ENCODE data around the gene S1PR3. TPM values are rescaled to one million over a fixed set of nuclear protein-coding genes. Genes with fewer than 3 reads are reported as not detected.

Gene S1PR3
- total and polyA plus RNA-seq, 12 donors, result 10.0 to 108 (median 61.6) TPM

DNA sequence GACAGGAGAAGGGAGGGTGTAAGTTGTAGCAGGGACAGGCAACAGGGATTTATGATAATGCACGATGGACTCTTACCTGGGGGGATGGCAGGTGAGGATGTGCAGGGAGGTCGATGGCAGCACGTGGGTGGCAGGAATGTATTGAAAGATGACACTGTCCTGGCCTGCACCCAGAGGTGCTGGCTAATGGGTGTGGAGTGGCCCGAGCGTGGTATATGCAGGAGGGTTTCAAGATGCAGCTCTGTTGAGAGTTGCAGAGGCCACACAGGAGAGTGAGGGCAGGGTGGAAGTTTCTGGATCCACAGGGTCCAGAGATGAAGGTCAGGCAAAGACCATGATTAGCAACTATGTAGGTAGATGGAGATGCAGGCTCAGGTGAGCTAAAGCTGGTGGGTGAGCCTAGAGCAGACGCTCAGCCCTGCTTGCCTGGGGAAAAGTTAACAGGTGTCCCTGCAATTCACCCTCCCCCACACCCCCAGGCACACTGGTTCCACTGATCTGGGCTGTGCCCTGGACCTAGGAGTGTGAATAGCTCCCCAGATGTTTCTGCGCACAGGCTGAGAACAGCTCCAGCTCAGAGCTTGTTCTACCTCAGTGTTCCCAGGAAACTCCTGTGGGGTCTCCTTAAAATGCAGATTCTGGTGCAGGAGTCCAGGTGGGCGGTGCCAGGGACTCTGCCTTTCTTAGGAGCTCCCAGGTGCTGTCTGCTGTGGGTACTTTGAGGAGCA is 21.5 kb upstream of the S1PR3 start:
- intact Hi-C loops (cut with DNase I), result no loop called here
- no peak overlapping the region for H3K27ac ChIP-seq
- no peak overlapping the region for H3K4me3 ChIP-seq
- no peaks in the 10 kb centered on the region for H3K27me3 ChIP-seq
- peak in 1 of 7 donors; percentile 3 for DNase-seq
- WGBS, 4 donors, result 78 to 90% (median 82%) methylated on average over 7 to 8 of the region's 8 CpGs
- TF ChIP-seq POLR2A (IDR thresholded peaks at IDR 0.05), result no peak
- TF ChIP-seq, protein P1, sequence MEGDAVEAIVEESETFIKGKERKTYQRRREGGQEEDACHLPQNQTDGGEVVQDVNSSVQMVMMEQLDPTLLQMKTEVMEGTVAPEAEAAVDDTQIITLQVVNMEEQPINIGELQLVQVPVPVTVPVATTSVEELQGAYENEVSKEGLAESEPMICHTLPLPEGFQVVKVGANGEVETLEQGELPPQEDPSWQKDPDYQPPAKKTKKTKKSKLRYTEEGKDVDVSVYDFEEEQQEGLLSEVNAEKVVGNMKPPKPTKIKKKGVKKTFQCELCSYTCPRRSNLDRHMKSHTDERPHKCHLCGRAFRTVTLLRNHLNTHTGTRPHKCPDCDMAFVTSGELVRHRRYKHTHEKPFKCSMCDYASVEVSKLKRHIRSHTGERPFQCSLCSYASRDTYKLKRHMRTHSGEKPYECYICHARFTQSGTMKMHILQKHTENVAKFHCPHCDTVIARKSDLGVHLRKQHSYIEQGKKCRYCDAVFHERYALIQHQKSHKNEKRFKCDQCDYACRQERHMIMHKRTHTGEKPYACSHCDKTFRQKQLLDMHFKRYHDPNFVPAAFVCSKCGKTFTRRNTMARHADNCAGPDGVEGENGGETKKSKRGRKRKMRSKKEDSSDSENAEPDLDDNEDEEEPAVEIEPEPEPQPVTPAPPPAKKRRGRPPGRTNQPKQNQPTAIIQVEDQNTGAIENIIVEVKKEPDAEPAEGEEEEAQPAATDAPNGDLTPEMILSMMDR (IDR thresholded peaks at IDR 0.05), result no peak
- no peaks in the 10 kb centered on the region for H3K9me3 ChIP-seq (replicated peaks in 1 of 3)
- H3K36me3 ChIP-seq (replicated peaks in 1 of 2), result no peaks in the 10 kb centered on the region
- H3K4me1 ChIP-seq (replicated peaks in 1 of 2), result no peaks in the 10 kb centered on the region

DNA sequence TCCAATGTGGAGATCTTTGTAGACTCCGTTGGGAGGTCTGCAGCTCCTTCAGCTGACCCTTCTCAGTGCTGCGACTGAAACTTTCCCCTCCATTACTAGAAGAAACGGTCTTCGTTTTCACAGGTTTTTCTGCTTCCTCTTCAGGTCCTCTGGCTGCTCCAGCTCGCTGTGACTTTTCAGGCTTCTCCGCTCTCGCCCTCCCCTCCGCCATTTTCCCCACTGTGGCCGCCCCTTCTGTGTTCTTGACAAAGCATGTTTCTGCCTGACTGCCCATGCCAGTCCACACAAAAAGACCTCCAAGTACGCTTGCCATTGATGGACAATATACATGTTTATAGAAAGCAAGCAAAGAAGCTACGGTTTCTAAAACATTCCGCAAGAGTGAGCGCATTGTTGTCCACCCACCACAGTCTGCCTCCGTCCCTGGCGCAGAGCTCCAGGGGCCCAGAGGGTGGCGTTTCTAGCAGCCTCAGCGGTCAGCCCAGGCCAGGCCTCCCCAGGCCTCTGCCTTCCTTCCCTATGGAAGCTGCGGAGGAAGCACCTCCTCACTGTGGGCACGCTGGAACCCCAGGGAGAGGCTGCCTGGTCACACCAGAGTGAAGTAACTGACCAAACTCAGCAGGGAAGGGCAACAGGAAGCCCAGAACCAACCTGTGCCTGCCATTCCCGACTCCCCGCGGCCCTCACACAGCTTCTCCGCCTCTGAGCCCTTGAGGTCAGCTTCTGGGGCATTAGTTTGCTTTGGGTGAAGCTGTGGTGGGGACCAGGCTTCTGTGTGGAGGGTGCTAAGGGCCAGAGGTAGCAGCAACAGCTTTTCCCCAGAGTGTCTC is 19.9 kb upstream of the S1PR3 start:
- Histone ChIP-seq H3K4me3 (no peak overlapping the region), H3K27ac (no peak overlapping the region), H3K27me3 (no peaks in the 10 kb centered on the region), H3K4me1 (replicated peaks in 1 of 2) (no peaks in the 10 kb centered on the region), H3K36me3 (replicated peaks in 1 of 2) (no peaks in the 10 kb centered on the region), H3K9me3 (replicated peaks in 1 of 3) (no peaks in the 10 kb centered on the region)
- intact Hi-C loops (cut with DNase I), result no loop called here
- DNase-seq, result peak in 1 of 7 donors; percentile 3
- TF ChIP-seq, protein P1 (IDR thresholded peaks at IDR 0.05), result no peak
- TF ChIP-seq POLR2A (IDR thresholded peaks at IDR 0.05), result no peak
- 89 to 97% (median 92%) methylated on average over 17 to 23 of the region's 23 CpGs for WGBS, 4 donors

DNA sequence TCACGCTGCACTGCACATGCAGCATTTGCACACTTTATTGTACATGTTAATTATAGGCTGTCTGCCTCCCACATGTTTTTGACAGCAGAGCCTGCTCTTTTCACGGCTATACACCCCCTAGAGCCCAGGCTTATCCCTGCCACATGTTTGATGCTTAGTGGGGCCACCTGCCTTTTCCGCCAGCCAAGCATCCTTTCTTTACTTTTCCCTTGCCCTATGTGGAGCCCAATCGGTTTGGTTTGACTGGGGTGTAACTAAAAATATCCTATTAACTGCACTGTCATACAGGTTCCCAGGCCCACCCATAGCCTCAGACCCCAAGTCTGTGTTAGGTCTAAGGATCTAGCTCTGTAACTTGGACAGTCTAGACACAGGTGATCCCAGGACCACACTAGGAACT is 18.9 kb upstream of the S1PR3 start:
- H3K9me3 ChIP-seq (replicated peaks in 1 of 3), result no peaks in the 10 kb centered on the region
- H3K27me3 ChIP-seq, result no peaks in the 10 kb centered on the region
- 94 to 97% (median 94%) methylated on average over 4 of the region's 4 CpGs for whole genome bisulfite sequencing, 4 donors
- TF ChIP-seq, protein P1 (IDR thresholded peaks at IDR 0.05), result no peak
- H3K36me3 ChIP-seq (replicated peaks in 1 of 2), result no peaks in the 10 kb centered on the region
- H3K27ac ChIP-seq, result no peak overlapping the region
- no peak overlapping the region for H3K4me3 ChIP-seq
- DNase-seq, result peak in 1 of 7 donors; percentile 3
- no peaks in the 10 kb centered on the region for H3K4me1 ChIP-seq (replicated peaks in 1 of 2)
- intact Hi-C loops (cut with DNase I), result no loop called here

GRCh38 chr9:88973281-88974045 is 17.8 kb upstream of the S1PR3 start:
- WGBS, 4 donors, result 90 to 95% (median 94%) methylated on average over 10 to 12 of the region's 12 CpGs

More at GRCh38 chr9:88973281-88974045, 17.8 kb upstream of the S1PR3 start:
- Histone ChIP-seq H3K36me3 (replicated peaks in 1 of 2) (no peaks in the 10 kb centered on the region), H3K4me3 (no peak overlapping the region), H3K4me1 (replicated peaks in 1 of 2) (no peaks in the 10 kb centered on the region), H3K27me3 (no peaks in the 10 kb centered on the region), H3K9me3 (replicated peaks in 1 of 3) (no peaks in the 10 kb centered on the region), H3K27ac (no peak overlapping the region)
- no peak for TF ChIP-seq POLR2A (IDR thresholded peaks at IDR 0.05)
- TF ChIP-seq, protein P1 (IDR thresholded peaks at IDR 0.05), result no peak
- peak in 1 of 7 donors; percentile 11 for DNase-seq
- intact Hi-C loops (cut with DNase I), result no loop called here
